AG10803 (cell line): ENCODE measurements around the gene KITLG.

Source experiments
- DNase-seq: peaks from one replicate; pipeline ENCODE4 v3.0.0; 2010; ENCODE audit warnings: low read depth
- H3K4me3 ChIP-seq: 2 replicates; pipeline ENCODE4 v1.5.1; 2011; ENCODE audit warnings: mild to moderate bottlenecking, low read length, control low read depth
- TF ChIP-seq, protein P1 (sequence below): conservative IDR thresholded peaks from 2 replicates; pipeline ENCODE4 v1.5.1; 2011; ENCODE audit warnings: mild to moderate bottlenecking, low read length, control low read depth, inconsistent platforms

KITLG gene

GRCh38 chr12:88494520-88494919, 85.8 kb downstream of the KITLG start:
- no peak overlapping the region for H3K4me3 ChIP-seq
- DNase-seq = no peak
- TF ChIP-seq, protein P1, sequence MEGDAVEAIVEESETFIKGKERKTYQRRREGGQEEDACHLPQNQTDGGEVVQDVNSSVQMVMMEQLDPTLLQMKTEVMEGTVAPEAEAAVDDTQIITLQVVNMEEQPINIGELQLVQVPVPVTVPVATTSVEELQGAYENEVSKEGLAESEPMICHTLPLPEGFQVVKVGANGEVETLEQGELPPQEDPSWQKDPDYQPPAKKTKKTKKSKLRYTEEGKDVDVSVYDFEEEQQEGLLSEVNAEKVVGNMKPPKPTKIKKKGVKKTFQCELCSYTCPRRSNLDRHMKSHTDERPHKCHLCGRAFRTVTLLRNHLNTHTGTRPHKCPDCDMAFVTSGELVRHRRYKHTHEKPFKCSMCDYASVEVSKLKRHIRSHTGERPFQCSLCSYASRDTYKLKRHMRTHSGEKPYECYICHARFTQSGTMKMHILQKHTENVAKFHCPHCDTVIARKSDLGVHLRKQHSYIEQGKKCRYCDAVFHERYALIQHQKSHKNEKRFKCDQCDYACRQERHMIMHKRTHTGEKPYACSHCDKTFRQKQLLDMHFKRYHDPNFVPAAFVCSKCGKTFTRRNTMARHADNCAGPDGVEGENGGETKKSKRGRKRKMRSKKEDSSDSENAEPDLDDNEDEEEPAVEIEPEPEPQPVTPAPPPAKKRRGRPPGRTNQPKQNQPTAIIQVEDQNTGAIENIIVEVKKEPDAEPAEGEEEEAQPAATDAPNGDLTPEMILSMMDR = no peak

DNA sequence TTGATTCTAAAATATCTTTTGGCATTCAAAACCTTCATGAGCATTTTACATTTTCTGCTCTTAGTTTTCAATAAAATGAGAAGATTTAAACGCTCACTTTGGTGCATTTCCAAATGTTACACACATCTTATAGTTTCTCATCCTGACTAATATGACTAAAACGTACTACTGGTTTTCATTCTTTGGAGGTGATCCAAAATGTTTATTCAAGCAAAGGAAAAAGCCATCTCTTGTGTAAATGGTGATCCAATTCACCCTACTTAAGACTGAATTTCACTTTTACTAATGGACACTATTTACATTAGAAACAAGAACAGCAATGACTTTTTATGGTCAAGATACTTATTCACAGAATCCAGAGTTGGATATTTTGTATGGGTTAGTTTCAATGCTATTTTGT, 86.6 kb downstream of the KITLG start:
- peak; percentile 81 for DNase-seq
- TF ChIP-seq, protein P1 = no peak
- H3K4me3 ChIP-seq = no peak overlapping the region

- TF ChIP-seq, protein P1 = no peak
- H3K4me3 ChIP-seq = no peak overlapping the region
- DNase-seq = no peak
These were observed 89.8 kb downstream of the KITLG start for GRCh38 chr12:88490425-88490824.

DNA sequence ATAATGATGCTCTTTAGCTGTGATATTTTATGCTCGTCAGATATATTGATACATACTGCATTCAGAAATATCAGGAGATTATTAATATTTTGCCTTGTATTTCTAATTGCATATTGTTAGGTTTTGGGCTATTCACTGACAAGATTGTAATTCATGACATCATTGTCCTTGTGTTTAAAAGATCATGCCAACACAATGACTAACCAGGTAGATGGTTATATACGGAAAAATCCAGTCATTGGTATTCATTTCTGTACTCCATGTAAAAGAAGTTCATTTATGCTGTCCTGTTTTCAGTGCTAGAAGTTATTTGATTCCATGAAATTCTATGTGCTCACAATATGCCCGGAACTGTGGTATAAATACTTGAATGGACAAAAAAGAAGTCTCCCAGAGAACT, 107.5 kb downstream of the KITLG start:
- no peak overlapping the region for H3K4me3 ChIP-seq
- TF ChIP-seq, protein P1 = no peak
- peak; percentile 36 for DNase-seq

- peak; percentile 13 for DNase-seq
- no peak overlapping the region for H3K4me3 ChIP-seq
- TF ChIP-seq, protein P1 = no peak
These were observed 108.0 kb downstream of the KITLG start for GRCh38 chr12:88472248-88472647.

DNA sequence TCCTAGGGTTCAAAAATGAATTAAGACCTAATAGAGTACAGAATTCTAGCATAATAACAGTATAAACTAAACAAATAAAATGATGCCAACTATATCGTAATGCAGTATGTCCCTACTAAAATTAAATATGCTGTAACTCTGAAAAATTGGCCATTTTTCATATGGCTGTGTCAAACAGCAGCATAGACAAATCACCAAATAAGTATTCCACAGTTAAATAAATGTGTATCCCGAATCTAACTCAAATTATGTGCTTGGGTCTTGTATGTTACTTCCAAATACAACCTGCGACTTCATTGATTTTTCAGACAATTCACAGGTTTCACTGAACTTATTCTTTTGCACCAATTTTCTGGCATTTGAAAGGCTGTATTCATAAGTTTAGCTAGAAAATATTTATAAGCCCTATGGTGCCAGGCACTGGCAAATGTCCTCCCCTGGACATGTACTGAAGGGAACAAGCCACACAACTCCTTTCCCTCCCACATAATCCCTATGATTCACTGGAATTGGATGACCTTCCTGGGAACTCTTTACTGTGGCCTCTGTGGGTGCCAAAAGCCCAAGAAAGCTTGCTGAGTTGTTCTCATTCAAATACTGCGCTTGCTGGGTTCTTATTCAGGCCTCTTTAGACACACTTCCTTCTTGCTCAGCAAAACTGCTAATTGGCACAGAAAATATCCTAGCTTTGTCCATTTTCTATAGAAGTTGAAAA, 108.8 kb downstream of the KITLG start:
- peak; percentile 82 for DNase-seq
- H3K4me3 ChIP-seq = no peak overlapping the region
- TF ChIP-seq, protein P1 = no peak

DNA sequence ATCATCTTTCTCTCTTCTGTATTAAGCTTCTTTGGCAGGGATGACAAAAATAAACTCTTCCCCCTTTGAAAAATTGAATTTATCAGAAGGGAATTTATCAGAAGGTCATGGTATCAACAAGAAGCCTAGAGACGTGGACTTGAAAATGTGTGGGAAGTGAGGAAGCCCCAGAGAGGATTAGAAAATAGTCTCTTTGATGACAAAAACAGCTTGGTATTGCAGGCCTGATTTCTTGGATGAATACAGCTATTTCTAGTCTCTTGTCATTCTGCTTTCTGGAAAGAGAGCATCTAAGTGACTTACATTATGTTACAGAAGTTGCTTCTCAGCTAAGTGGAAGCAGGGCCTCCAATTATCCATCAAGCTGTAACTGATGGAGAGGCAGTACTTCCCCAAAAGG, 111.1 kb downstream of the KITLG start:
- TF ChIP-seq, protein P1 = no peak
- H3K4me3 ChIP-seq = no peak overlapping the region
- DNase-seq = no peak
